Measurements from ENCODE around the gene ITGB2.

DNA sequence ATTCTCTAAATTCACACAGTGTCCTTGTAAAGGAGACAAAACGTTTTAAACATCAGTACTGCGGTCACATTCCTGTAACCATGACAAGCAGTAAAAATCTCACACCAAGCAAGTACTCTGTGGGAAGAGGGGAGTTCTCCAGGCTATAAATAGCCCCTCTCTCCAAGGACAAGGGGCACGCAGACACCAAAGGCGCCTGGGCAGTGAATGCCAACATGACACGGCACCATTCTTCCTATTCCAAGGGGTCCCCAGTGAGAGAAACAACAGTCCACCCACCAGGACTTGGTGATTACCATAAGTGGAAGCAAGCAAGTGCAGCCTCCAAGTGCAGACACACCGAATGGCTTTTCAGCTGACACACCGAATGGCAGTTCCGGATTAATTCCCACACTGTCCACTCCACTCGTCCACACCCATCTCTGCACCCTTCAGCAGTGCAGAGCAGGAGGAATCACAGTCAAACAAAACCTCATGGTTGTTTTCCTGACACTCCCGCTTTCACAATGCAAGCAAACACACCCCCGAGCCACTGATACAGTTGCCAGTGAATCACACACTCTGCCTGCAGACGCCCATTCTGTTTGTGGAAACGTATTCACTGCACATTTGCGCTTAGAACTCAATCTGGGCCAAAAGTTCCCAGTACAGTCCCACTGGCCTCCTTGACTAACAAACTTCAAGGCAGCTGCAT, 49.0 kb downstream of the ITGB2 start:
- TF ChIP-seq, protein P1, sequence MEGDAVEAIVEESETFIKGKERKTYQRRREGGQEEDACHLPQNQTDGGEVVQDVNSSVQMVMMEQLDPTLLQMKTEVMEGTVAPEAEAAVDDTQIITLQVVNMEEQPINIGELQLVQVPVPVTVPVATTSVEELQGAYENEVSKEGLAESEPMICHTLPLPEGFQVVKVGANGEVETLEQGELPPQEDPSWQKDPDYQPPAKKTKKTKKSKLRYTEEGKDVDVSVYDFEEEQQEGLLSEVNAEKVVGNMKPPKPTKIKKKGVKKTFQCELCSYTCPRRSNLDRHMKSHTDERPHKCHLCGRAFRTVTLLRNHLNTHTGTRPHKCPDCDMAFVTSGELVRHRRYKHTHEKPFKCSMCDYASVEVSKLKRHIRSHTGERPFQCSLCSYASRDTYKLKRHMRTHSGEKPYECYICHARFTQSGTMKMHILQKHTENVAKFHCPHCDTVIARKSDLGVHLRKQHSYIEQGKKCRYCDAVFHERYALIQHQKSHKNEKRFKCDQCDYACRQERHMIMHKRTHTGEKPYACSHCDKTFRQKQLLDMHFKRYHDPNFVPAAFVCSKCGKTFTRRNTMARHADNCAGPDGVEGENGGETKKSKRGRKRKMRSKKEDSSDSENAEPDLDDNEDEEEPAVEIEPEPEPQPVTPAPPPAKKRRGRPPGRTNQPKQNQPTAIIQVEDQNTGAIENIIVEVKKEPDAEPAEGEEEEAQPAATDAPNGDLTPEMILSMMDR (IDR thresholded peaks at IDR 0.05): no peak
- no peak for TF ChIP-seq POLR2A (IDR thresholded peaks at IDR 0.05)
